Measurements from ENCODE around the gene FARS2. TPM values are rescaled to one million over a fixed set of nuclear protein-coding genes. Genes with fewer than 3 reads are reported as not detected.
A peak's percentile ranks its signal among the peaks of the same experiment; 100 is the strongest.

The FARS2 gene
- total and polyA plus RNA-seq, 4 donors, result 9.2 to 31.4 (median 19.4) TPM

DNA sequence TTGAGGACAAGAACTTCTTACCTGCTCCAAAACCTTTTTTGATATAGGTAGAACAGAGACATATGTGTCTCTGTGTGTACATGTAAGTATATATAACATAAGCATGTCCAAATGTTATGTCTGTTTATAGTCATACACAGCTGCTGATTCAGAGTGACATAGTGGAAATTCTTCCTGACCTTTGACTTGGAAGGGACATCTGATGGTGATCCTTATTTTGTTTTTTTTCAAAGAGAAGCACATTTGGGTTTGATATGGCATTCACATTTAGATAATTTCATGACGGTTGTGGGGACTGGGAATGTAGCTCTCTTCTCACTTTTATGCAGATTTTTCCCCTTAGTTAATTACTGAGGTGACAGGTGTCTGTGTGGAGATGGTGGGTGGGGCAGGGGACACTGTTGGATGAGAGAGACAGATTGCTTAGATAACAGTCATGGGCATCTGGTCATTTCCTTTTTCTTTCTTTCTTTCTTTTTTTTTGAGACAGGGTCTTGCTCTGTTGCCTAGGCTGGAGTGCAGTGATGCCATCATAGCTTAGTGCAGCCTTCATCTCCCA lies 39.0 kb downstream of the FARS2 start:
- DNase-seq, result no peak
- no peak overlapping the region for H3K4me3 ChIP-seq
- no peak overlapping the region for H3K27ac ChIP-seq (ENCODE audit: low read depth in 1 of 2, low read length in 1 of 2)
- no peaks in the 10 kb centered on the region for H3K9me3 ChIP-seq (ENCODE audit: control insufficient read depth in 4 of 4, insufficient read depth in 3 of 4, low read length in 3 of 4)
- no peak overlapping the region for H3K9ac ChIP-seq (ENCODE audit: insufficient read depth in 1 of 2, low read length in 2 of 2)
- ATAC-seq (ENCODE audit: insufficient read depth, low FRiP score), result no peak
- WGBS, 2 donors, result 79 to 86% methylated on average over 1 of the region's 1 CpG
- H3K27me3 ChIP-seq (ENCODE audit: control insufficient read depth in 3 of 3, insufficient read depth in 3 of 3, low read length in 2 of 3), result no peaks in the 10 kb centered on the region
- peaks cover 0 to 8% (median 0%) of the 10 kb centered on the region in 5 donors for H3K4me1 ChIP-seq (ENCODE audit: control insufficient read depth in 5 of 5, insufficient read depth in 5 of 5, low read length in 5 of 5)
- no peaks in the 10 kb centered on the region for H3K36me3 ChIP-seq (ENCODE audit: control insufficient read depth in 4 of 4, insufficient read depth in 4 of 4, low read length in 4 of 4)
- TF ChIP-seq, protein P1, sequence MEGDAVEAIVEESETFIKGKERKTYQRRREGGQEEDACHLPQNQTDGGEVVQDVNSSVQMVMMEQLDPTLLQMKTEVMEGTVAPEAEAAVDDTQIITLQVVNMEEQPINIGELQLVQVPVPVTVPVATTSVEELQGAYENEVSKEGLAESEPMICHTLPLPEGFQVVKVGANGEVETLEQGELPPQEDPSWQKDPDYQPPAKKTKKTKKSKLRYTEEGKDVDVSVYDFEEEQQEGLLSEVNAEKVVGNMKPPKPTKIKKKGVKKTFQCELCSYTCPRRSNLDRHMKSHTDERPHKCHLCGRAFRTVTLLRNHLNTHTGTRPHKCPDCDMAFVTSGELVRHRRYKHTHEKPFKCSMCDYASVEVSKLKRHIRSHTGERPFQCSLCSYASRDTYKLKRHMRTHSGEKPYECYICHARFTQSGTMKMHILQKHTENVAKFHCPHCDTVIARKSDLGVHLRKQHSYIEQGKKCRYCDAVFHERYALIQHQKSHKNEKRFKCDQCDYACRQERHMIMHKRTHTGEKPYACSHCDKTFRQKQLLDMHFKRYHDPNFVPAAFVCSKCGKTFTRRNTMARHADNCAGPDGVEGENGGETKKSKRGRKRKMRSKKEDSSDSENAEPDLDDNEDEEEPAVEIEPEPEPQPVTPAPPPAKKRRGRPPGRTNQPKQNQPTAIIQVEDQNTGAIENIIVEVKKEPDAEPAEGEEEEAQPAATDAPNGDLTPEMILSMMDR (IDR thresholded peaks at IDR 0.05; ENCODE audit: control extremely low read depth, extremely low read depth), result no peak

DNA sequence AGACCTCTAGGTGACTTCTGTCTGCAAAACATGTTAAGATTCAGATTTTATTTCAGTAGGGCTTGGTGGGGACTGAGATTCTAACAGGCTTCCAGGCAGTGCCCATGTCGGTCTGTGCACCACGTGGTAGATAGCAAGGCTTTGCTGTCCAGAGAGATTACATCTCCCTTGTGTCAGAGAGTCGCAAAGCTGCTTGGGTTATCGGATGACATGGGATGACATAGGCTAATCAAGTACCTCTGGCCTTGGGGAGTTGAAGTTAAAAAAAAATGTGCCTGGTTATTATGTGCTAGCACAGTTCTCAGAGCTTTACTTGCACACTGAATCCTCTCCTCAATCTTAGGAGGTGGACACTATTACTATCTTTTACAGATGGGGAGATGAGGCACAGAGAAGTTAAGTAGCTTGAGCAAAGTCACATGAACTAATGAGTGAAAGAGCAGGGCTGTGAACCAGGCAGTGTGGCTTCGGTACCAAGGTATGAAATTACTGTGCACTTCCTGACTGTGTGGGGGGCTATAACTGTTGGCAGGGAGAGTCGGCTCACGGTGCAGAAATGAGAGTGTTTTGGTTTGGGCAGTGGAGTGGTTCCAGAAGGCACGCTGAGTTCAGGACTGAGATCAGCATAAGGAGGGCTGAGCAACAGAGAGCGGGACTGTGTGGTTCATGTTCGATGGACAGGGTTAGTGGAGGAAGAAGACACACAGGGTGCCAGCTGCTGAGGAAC lies 41.1 kb downstream of the FARS2 start:
- no peak for DNase-seq
- TF ChIP-seq, protein P1 (IDR thresholded peaks at IDR 0.05; ENCODE audit: control extremely low read depth, extremely low read depth), result no peak

DNA sequence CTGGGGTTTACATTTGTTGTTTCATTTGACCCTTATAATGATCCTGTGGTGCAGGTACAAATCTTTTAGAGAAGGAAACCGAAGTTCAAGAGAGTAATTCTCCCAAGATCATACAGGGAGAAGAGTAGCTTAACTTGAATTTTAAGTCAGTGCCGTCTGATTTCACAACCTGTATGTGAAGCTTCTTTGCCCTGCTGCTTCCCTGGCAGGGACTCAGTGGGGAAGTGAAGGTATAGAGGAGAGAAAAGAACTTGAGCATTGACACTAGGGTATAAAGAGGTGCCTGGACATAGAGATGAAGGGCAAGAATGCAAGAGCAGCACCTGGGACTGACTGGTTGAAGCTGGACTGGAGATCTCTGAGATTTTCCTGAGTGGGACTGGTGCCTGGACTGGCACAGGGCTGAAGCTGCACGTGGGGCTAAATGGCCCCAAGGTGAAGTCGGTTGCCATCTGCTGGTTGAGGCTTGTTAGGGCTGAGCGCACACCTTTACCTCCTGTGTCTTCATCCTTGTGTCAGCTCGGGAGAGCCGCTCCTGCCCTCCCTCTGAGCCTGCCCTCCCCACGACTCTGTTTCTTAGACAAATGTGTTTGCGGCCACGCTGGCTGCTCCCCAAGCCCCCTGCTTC lies 41.8 kb downstream of the FARS2 start:
- H3K4me3 ChIP-seq, result no peak overlapping the region
- peaks cover 0 to 6% (median 0%) of the 10 kb centered on the region in 5 donors for H3K4me1 ChIP-seq (ENCODE audit: control insufficient read depth in 5 of 5, insufficient read depth in 5 of 5, low read length in 5 of 5)
- no peaks in the 10 kb centered on the region for H3K27me3 ChIP-seq (ENCODE audit: control insufficient read depth in 3 of 3, insufficient read depth in 3 of 3, low read length in 2 of 3)
- H3K9me3 ChIP-seq (ENCODE audit: control insufficient read depth in 4 of 4, insufficient read depth in 3 of 4, low read length in 3 of 4), result no peaks in the 10 kb centered on the region
- DNase-seq (peak in 2 of 3 donors; percentile 9 to 40), ATAC-seq (ENCODE audit: insufficient read depth, low FRiP score) (peak; percentile 72)
- TF ChIP-seq, protein P1 (IDR thresholded peaks at IDR 0.05; ENCODE audit: control extremely low read depth, extremely low read depth), result peak; percentile 23
- no peak overlapping the region for H3K27ac ChIP-seq (ENCODE audit: low read depth in 1 of 2, low read length in 1 of 2)
- H3K36me3 ChIP-seq (ENCODE audit: control insufficient read depth in 4 of 4, insufficient read depth in 4 of 4, low read length in 4 of 4), result no peaks in the 10 kb centered on the region
- H3K9ac ChIP-seq (ENCODE audit: insufficient read depth in 1 of 2, low read length in 2 of 2), result no peak overlapping the region
- WGBS, 2 donors, result 54 to 63% methylated on average over 10 of the region's 10 CpGs

More for the DNA sequence above, 41.1 kb downstream of the FARS2 start:
- WGBS, 2 donors, result 67 to 68% methylated on average over 10 of the region's 10 CpGs
- Histone ChIP-seq H3K4me3 (no peak overlapping the region), H3K9me3 (ENCODE audit: control insufficient read depth in 4 of 4, insufficient read depth in 3 of 4, low read length in 3 of 4) (no peaks in the 10 kb centered on the region), H3K27me3 (ENCODE audit: control insufficient read depth in 3 of 3, insufficient read depth in 3 of 3, low read length in 2 of 3) (no peaks in the 10 kb centered on the region), H3K36me3 (ENCODE audit: control insufficient read depth in 4 of 4, insufficient read depth in 4 of 4, low read length in 4 of 4) (no peaks in the 10 kb centered on the region), H3K27ac (ENCODE audit: low read depth in 1 of 2, low read length in 1 of 2) (no peak overlapping the region), H3K4me1 (ENCODE audit: control insufficient read depth in 5 of 5, insufficient read depth in 5 of 5, low read length in 5 of 5) (peaks cover 0 to 6% (median 0%) of the 10 kb centered on the region in 5 donors), H3K9ac (ENCODE audit: insufficient read depth in 1 of 2, low read length in 2 of 2) (no peak overlapping the region)
- no peak for ATAC-seq (ENCODE audit: insufficient read depth, low FRiP score)
